ENCODE measurements around the gene GLI1.

The GLI1 gene

GRCh38 chr12:57444744-57445143, 14.8 kb upstream of the GLI1 start:
- Histone ChIP-seq H3K27me3 (ENCODE audit: control insufficient read depth, insufficient read depth, low read length) (no peaks in the 10 kb centered on the region), H3K36me3 (ENCODE audit: control insufficient read depth, low read depth, low read length) (no peaks in the 10 kb centered on the region), H3K4me3 (ENCODE audit: low read length) (no peak overlapping the region), H3K9ac (ENCODE audit: low read length) (no peak overlapping the region), H3K9me3 (ENCODE audit: control insufficient read depth, low read depth, low read length) (no peaks in the 10 kb centered on the region), H3K27ac (ENCODE audit: low read length) (no peak overlapping the region), H3K4me1 (ENCODE audit: control insufficient read depth, low read depth, low read length) (no peaks in the 10 kb centered on the region)

DNA sequence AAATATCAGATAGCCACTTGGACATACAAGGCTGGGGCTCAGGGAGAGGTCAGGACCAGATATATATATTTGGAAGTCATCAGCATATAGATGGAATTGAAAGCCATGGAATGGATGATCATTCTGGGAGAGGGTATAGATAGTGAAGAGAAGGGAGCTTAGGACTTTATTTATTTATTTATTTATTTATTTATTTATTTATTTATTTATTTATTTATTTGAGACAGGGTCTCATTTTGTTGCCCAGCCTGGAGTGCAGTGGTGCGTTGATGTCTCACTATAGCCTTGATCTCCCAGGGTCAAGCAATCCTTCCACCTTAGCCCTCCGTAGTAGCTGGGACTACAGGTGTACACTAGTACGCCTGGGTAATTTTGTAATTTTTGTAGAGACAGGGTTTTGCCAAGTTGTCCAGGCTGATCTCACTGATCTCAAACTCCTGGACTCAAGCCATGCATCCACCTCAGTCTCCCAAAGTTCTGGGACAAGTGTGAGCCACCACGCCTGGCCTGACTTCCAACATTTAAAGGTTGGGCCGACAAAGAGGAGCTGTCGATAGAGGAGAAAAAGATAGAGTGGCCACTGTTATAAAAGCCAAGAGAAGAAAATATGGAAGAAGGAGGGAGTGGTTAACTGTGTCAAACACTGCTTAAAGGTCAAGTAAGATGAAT, 13.2 kb upstream of the GLI1 start:
- Histone ChIP-seq H3K4me3 (ENCODE audit: low read length) (no peak overlapping the region), H3K27ac (ENCODE audit: low read length) (no peak overlapping the region), H3K9ac (ENCODE audit: low read length) (no peak overlapping the region), H3K9me3 (ENCODE audit: control insufficient read depth, low read depth, low read length) (no peaks in the 10 kb centered on the region), H3K27me3 (ENCODE audit: control insufficient read depth, insufficient read depth, low read length) (no peaks in the 10 kb centered on the region), H3K4me1 (ENCODE audit: control insufficient read depth, low read depth, low read length) (no peaks in the 10 kb centered on the region), H3K36me3 (ENCODE audit: control insufficient read depth, low read depth, low read length) (no peaks in the 10 kb centered on the region)

DNA sequence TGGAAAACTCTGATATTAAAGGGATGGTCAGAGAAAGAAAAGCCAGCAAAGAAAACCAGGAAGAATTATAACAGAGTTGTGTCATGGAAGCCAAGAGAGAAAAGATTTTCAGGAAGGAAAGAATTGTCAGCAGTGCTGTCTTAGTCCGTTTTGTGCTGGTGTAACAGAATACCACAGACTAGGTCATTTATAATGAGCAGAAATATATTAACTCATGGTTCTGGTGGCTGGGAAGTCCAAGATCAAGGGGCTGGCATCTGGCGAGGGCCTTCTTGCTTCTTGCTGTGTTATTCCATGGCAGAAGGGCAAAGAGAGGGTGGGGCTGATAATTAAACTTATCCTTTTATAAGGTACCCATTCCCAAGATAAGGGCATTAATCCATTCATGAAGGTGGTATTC, 10.9 kb upstream of the GLI1 start:
- no peak overlapping the region for H3K27ac ChIP-seq (ENCODE audit: low read length)
- no peaks in the 10 kb centered on the region for H3K9me3 ChIP-seq (ENCODE audit: control insufficient read depth, low read depth, low read length)
- peaks cover 11% of the 10 kb centered on the region for H3K4me1 ChIP-seq (ENCODE audit: control insufficient read depth, low read depth, low read length)
- H3K9ac ChIP-seq (ENCODE audit: low read length) = no peak overlapping the region
- no peaks in the 10 kb centered on the region for H3K27me3 ChIP-seq (ENCODE audit: control insufficient read depth, insufficient read depth, low read length)
- H3K4me3 ChIP-seq (ENCODE audit: low read length) = no peak overlapping the region
- no peaks in the 10 kb centered on the region for H3K36me3 ChIP-seq (ENCODE audit: control insufficient read depth, low read depth, low read length)

- Histone ChIP-seq H3K4me1 (ENCODE audit: control insufficient read depth, low read depth, low read length) (peaks cover 11% of the 10 kb centered on the region), H3K36me3 (ENCODE audit: control insufficient read depth, low read depth, low read length) (no peaks in the 10 kb centered on the region), H3K9ac (ENCODE audit: low read length) (no peak overlapping the region), H3K27ac (ENCODE audit: low read length) (no peak overlapping the region), H3K9me3 (ENCODE audit: control insufficient read depth, low read depth, low read length) (no peaks in the 10 kb centered on the region), H3K4me3 (ENCODE audit: low read length) (no peak overlapping the region), H3K27me3 (ENCODE audit: control insufficient read depth, insufficient read depth, low read length) (no peaks in the 10 kb centered on the region)
Measured at GRCh38 chr12:57449375-57449774, 10.2 kb upstream of the GLI1 start.

GRCh38 chr12:57450057-57450456, 9.5 kb upstream of the GLI1 start:
- Histone ChIP-seq H3K9me3 (ENCODE audit: control insufficient read depth, low read depth, low read length) (no peaks in the 10 kb centered on the region), H3K27ac (ENCODE audit: low read length) (no peak overlapping the region), H3K36me3 (ENCODE audit: control insufficient read depth, low read depth, low read length) (no peaks in the 10 kb centered on the region), H3K27me3 (ENCODE audit: control insufficient read depth, insufficient read depth, low read length) (no peaks in the 10 kb centered on the region), H3K9ac (ENCODE audit: low read length) (no peak overlapping the region), H3K4me1 (ENCODE audit: control insufficient read depth, low read depth, low read length) (peaks cover 18% of the 10 kb centered on the region), H3K4me3 (ENCODE audit: low read length) (no peak overlapping the region)

- peaks cover 28% of the 10 kb centered on the region for H3K4me1 ChIP-seq (ENCODE audit: control insufficient read depth, low read depth, low read length)
- H3K9me3 ChIP-seq (ENCODE audit: control insufficient read depth, low read depth, low read length) = no peaks in the 10 kb centered on the region
- no peaks in the 10 kb centered on the region for H3K36me3 ChIP-seq (ENCODE audit: control insufficient read depth, low read depth, low read length)
- H3K27me3 ChIP-seq (ENCODE audit: control insufficient read depth, insufficient read depth, low read length) = no peaks in the 10 kb centered on the region
- no peak overlapping the region for H3K9ac ChIP-seq (ENCODE audit: low read length)
- H3K27ac ChIP-seq (ENCODE audit: low read length) = no peak overlapping the region
- no peak overlapping the region for H3K4me3 ChIP-seq (ENCODE audit: low read length)
Measured at GRCh38 chr12:57451233-57451778, 8.3 kb upstream of the GLI1 start.

DNA sequence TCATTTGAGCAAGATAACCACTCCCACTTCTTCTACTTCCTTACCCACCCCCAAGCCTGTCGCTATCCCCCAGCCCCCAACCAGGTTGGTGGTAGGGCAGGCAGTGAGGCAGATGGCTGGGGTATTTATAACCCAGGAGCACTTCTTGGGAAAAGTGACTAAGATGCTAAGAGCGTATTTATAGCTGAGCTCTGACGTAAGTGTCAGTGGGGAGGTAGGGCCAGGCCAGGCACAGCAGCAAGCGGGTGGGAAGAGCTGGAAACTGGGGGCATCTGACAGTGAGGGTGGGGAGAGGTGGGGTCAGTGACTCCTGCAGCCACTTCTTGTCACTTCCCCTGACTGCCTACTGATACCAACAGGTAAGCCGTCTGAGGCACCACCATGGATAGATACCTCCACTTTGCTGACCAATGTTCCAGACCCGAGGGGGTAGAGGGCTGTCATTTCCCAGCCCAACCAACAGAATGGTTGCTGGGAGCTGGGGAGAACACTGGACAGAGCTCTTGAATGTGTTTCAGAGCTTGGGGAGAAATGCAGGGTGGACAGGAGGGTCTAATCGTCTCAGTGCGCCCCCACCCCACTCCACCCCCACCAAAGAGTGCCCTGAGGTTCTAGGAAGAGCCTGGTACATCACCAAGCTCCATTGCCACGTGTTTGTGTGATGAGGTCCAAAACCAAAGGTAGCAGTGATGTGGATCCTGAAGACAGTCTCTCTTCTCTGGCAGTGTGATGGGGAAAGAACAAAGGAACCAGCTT, 7.2 kb upstream of the GLI1 start:
- no peaks in the 10 kb centered on the region for H3K27me3 ChIP-seq (ENCODE audit: control insufficient read depth, insufficient read depth, low read length)
- no peak overlapping the region for H3K27ac ChIP-seq (ENCODE audit: low read length)
- no peak overlapping the region for H3K9ac ChIP-seq (ENCODE audit: low read length)
- no peaks in the 10 kb centered on the region for H3K9me3 ChIP-seq (ENCODE audit: control insufficient read depth, low read depth, low read length)
- no peaks in the 10 kb centered on the region for H3K36me3 ChIP-seq (ENCODE audit: control insufficient read depth, low read depth, low read length)
- no peak overlapping the region for H3K4me3 ChIP-seq (ENCODE audit: low read length)
- peaks cover 28% of the 10 kb centered on the region for H3K4me1 ChIP-seq (ENCODE audit: control insufficient read depth, low read depth, low read length)

DNA sequence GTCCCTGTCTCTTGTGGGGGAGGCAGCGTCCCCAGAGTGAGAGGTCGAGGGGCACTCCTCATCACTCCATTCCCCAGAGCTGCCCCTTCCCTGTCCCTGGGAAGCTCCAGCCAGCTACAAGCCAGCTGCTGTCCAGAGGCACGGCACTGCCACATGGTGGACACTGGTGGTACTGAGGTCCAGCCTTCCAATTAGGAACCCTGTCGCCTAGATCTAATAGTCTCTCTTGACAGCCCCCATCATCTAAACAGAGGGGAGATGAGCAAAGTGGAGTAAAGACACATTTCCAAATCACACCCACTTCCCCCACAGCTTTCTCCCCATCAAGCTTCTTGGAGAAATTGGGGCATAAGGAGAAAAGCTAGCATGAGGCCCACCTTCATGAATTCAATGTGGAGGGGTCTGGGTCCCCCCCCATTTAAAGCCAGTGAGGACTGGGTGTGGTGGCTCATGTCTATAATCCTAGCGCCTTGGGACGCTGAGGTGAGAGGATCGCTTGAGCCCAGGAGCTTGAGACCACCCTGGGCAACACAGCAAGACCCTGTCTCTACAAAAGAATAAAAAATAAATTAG, 6.6 kb upstream of the GLI1 start:
- H3K4me1 ChIP-seq (ENCODE audit: control insufficient read depth, low read depth, low read length) = peaks cover 28% of the 10 kb centered on the region

DNA sequence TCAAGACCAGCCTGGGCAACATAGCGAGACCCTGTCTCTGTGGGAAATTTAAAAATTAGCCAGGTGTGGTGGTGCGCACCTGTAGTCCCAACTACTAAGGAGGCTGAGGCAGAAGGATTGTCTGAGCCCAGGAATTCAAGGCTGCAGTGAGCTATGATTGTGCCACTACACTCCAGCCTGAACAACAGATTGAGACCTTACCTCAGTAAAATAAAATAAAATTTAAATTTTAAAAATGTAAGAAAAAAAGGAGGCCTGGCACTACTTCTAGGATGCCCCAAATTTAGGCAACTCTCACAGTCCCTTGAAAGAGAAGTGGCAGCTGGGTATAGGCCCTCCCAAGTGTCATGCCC, 5.4 kb upstream of the GLI1 start:
- Histone ChIP-seq H3K27ac (ENCODE audit: low read length) (peak overlapping the region; percentile 99), H3K9ac (ENCODE audit: low read length) (peak overlapping the region; percentile 87), H3K36me3 (ENCODE audit: control insufficient read depth, low read depth, low read length) (no peaks in the 10 kb centered on the region)

More for the DNA sequence above, 6.6 kb upstream of the GLI1 start:
- no peak overlapping the region for H3K4me3 ChIP-seq (ENCODE audit: low read length)
- H3K27me3 ChIP-seq (ENCODE audit: control insufficient read depth, insufficient read depth, low read length) = no peaks in the 10 kb centered on the region
- H3K36me3 ChIP-seq (ENCODE audit: control insufficient read depth, low read depth, low read length) = no peaks in the 10 kb centered on the region
- H3K9me3 ChIP-seq (ENCODE audit: control insufficient read depth, low read depth, low read length) = no peaks in the 10 kb centered on the region
- no peak overlapping the region for H3K9ac ChIP-seq (ENCODE audit: low read length)
- H3K27ac ChIP-seq (ENCODE audit: low read length) = no peak overlapping the region

DNA sequence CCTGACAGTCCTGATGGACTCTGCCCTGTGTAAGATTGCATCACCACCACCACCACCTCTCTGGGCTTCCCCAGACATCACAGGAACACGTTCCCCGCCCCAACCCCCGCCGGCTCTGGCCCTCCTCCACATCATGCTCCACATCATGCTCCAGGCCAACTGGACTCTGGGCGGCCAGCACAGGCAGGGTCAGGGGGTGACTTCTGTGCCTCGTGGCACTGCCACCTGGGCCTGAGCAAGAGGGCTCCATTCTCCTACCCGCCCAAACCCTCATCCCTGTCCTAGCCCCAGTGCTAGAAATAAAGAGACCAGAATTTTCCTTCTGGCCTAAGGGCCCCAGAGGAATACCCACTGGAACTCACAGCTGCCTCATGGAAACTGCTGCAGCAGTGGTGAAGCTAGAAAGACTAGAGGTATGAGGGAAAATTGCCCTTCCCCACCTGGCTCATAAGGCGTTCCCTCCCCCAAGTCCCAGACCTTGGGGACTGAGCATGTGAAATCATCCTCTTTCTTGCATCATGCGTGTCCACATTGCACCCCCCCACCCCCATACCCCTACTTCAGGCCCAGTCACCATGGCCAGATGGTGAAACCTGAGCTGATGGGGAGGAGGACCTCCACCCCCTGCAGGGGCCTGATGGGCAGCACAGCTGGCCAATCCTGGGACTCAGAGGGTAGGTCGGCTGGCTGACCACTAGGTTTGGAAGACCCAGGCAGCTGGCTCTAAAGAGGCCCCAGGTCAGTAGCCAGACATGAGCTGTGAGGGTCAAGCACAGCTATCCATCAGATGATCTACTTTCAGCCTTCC, 4.8 kb upstream of the GLI1 start, which contains the start of gene INHBE:
INHBE (plus strand) TSS at position 742 of the 808 bp plus-strand sequence. CDS start 230 bp downstream, outside the sequence.
- Histone ChIP-seq H3K36me3 (ENCODE audit: control insufficient read depth, low read depth, low read length) (no peaks in the 10 kb centered on the region), H3K27ac (ENCODE audit: low read length) (peak within 1 kb of the TSS; percentile 99), H3K4me1 (ENCODE audit: control insufficient read depth, low read depth, low read length) (peaks cover 31% of the 10 kb centered on the region), H3K9ac (ENCODE audit: low read length) (peak within 1 kb of the TSS; percentile 87), H3K27me3 (ENCODE audit: control insufficient read depth, insufficient read depth, low read length) (no peaks in the 10 kb centered on the region), H3K9me3 (ENCODE audit: control insufficient read depth, low read depth, low read length) (no peaks in the 10 kb centered on the region), H3K4me3 (ENCODE audit: low read length) (peak within 1 kb of the TSS; percentile 65)

More for the DNA sequence above, 5.4 kb upstream of the GLI1 start:
- peaks cover 31% of the 10 kb centered on the region for H3K4me1 ChIP-seq (ENCODE audit: control insufficient read depth, low read depth, low read length)
- no peaks in the 10 kb centered on the region for H3K27me3 ChIP-seq (ENCODE audit: control insufficient read depth, insufficient read depth, low read length)
- H3K4me3 ChIP-seq (ENCODE audit: low read length) = no peak overlapping the region
- H3K9me3 ChIP-seq (ENCODE audit: control insufficient read depth, low read depth, low read length) = no peaks in the 10 kb centered on the region

Measured in iPS-18a (cell line).